ENCODE data around the gene HDAC4.

DNA sequence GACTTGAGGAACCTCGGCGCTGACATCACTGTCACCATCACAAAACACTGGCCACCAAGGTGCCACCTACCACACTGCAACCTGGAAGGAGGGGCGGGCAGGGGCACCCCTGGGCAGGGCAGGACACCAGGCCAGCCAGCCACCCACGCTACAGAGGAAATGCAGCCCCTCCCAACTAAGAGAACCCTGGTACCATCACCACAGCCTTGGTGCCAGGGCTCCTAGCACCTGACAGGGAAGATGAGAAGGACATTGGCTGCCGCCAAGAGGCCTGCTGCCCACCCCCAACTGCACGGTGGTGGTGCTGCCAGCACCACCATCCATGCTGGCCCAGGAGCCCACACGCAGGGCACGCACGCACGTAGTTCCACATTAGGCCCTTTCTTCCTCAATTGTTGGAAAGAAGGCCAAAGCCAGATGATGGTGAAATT is 88.7 kb downstream of the HDAC4 start:
- TF ChIP-seq, protein P1, sequence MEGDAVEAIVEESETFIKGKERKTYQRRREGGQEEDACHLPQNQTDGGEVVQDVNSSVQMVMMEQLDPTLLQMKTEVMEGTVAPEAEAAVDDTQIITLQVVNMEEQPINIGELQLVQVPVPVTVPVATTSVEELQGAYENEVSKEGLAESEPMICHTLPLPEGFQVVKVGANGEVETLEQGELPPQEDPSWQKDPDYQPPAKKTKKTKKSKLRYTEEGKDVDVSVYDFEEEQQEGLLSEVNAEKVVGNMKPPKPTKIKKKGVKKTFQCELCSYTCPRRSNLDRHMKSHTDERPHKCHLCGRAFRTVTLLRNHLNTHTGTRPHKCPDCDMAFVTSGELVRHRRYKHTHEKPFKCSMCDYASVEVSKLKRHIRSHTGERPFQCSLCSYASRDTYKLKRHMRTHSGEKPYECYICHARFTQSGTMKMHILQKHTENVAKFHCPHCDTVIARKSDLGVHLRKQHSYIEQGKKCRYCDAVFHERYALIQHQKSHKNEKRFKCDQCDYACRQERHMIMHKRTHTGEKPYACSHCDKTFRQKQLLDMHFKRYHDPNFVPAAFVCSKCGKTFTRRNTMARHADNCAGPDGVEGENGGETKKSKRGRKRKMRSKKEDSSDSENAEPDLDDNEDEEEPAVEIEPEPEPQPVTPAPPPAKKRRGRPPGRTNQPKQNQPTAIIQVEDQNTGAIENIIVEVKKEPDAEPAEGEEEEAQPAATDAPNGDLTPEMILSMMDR (IDR thresholded peaks at IDR 0.05; ENCODE audit: low read depth, low read length, missing input control), result no peak
- TF ChIP-seq JUND (IDR thresholded peaks at IDR 0.05) (no peak), GABPA (IDR thresholded peaks at IDR 0.05 in 1 of 2, conservative IDR thresholded peaks at IDR 0.05 in 1 of 2) (no peak), HNF4G (IDR thresholded peaks at IDR 0.05) (no peak)
